Stimulated activated memory B cell treated with anti-CD40 and anti-IgM and Interleukin-4, amounts not matched to agents 10 μg/mL and 1 μg/mL and 100 μg/mL, for 72 hours (primary cell): ENCODE measurements around the gene FERMT1.
"Not testable (repeated sequence)": the region's sequence is repeated elsewhere in the genome, so short reads cannot be mapped to it uniquely, and the experiment has no call there.

Source experiments
- ATAC-seq: fragments of 150-1000 bp; cut with Tn5 transposase; 2 replicates; pipeline ENCODE4 v1.10.0; 2021
- H3K27ac Mint-ChIP-seq: one replicate; pipeline ENCODE4 v1.8.0; 2022; ENCODE audit warnings: mild to moderate bottlenecking, mixed read lengths
- H3K27me3 Mint-ChIP-seq: one replicate; pipeline ENCODE4 v1.8.0; 2022; ENCODE audit warnings: mixed read lengths
- H3K36me3 Mint-ChIP-seq: one replicate; pipeline ENCODE4 v1.8.0; 2022; ENCODE audit warnings: mixed read lengths
- H3K4me1 Mint-ChIP-seq: one replicate; pipeline ENCODE4 v1.8.0; 2022; ENCODE audit warnings: mixed read lengths
- H3K4me3 Mint-ChIP-seq: one replicate; pipeline ENCODE4 v1.8.0; 2022; ENCODE audit warnings: mild to moderate bottlenecking, moderate library complexity, mixed read lengths
- H3K9me3 Mint-ChIP-seq: one replicate; pipeline ENCODE4 v1.8.0; 2022; ENCODE audit warnings: mixed read lengths

The FERMT1 gene

DNA sequence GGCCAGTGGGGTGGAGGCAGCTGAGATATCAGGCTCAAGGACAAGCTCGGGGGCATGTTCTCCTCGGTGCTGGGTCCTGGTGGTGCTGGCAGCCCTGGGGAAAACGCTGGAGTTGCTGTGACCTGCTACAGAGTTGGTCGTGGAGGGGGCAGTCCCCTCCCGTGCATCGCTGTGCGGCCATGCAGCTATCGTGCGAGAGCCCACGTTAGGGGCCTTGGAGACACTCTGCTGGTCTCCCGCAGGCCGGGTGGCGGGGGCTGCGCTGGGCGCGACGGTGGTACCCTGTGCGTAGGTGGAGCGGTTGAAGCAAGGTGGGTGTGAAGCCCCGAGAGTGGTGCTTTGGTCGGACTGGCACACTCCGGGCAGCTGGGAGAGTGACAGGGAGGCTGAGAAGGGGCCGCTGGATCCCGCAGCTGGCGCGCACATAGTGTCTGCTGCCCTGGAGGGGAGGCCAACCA is 81.0 kb downstream of the FERMT1 start:
- no peak overlapping the region for H3K27ac Mint-ChIP-seq
- no peaks in the 10 kb centered on the region for H3K27me3 Mint-ChIP-seq
- no peak for ATAC-seq
- H3K4me3 Mint-ChIP-seq, result no peak overlapping the region
- H3K4me1 Mint-ChIP-seq, result no peaks in the 10 kb centered on the region
- H3K9me3 Mint-ChIP-seq, result no peaks in the 10 kb centered on the region
- peaks cover 54% of the 10 kb centered on the region for H3K36me3 Mint-ChIP-seq

DNA sequence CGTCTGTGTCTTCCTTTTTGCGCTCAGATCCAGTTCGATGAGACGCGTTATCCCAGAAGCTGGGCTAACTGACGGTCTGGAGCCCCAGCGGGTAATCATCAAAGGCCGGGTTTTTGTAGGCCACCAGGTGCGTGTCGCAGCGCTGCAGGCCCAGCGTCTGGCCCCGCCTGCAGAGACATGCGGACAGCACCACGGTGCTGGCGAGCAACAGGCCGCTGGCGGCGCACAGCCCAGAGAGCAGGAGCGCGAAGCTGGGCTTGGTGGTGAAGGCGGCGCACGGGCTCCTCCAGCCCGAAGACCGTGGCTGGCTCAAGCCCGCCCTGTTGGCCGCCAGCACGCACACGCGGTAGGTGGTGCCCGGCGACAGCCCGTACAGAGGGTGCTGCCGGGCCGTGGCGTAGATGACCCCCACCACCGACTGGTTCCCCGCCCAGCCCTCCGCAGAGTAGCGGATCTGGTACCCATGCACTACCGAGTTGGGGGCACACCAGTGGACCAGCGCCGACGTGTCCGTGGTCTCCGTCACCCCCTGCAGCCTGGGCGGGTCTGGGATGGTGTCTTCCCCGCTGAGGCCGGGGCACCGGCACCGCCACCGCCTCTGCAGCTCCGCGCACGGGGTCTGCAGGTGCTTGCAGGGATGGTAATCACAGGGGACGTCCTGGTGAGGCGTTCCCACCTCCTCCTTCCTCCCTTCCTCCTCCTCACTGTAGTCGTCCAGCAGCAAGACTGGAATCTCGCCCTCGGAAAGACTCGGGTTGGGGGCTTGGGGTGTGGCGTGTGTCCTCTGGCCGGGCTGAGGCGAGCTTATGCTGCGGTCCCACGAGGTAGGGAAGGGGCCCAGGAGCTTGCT is 81.6 kb downstream of the FERMT1 start:
- H3K4me3 Mint-ChIP-seq, result no peak overlapping the region
- H3K27me3 Mint-ChIP-seq, result no peaks in the 10 kb centered on the region
- H3K9me3 Mint-ChIP-seq, result no peaks in the 10 kb centered on the region
- peak; percentile 62 for ATAC-seq
- H3K27ac Mint-ChIP-seq, result no peak overlapping the region
- peaks cover 57% of the 10 kb centered on the region for H3K36me3 Mint-ChIP-seq
- H3K4me1 Mint-ChIP-seq, result no peaks in the 10 kb centered on the region

DNA sequence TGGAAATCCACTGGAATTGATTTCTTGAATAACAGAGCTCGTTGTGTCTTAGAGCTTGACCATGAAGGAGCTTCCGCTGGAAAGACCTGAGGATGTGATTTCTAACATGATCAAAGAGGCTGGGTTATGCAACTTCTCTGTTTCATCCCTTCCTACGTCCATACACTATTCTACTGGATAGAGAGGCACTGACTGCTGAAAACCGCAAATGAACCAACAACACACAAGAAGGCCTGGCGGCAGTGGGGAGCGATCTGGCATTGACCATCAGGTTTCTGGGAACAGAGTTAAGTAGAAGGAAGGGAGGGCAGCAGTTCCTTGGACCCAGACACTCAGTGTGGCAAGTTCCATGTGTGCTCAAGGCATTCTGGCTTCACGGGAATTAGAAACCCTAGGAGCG is 82.3 kb downstream of the FERMT1 start:
- Mint-ChIP-seq H3K36me3 (peaks cover 59% of the 10 kb centered on the region), H3K27me3 (no peaks in the 10 kb centered on the region), H3K9me3 (no peaks in the 10 kb centered on the region), H3K4me3 (no peak overlapping the region), H3K4me1 (no peaks in the 10 kb centered on the region), H3K27ac (no peak overlapping the region)
- no peak for ATAC-seq

DNA sequence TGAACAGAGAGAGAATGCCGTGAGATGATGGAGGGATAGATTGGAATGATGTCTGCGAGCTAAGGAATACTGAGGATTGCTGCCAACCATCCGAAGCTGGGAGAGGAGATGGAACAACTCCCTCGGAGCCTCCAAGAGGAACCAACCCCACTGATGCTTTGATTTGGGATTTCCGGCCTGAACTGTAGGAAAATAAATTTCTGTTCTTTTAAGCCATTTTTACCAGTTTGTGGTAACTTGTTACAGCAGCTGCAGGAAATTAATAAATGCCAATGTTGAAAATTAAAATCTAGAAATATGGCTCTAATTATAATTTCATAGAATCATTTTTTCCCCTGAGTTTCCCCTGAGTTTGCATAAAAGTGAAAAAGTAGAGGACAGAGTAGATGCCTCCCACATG is 83.1 kb downstream of the FERMT1 start:
- Mint-ChIP-seq H3K4me1 (peaks cover 1% of the 10 kb centered on the region), H3K9me3 (no peaks in the 10 kb centered on the region), H3K27me3 (no peaks in the 10 kb centered on the region), H3K27ac (no peak overlapping the region), H3K4me3 (no peak overlapping the region), H3K36me3 (peaks cover 62% of the 10 kb centered on the region)
- no peak for ATAC-seq

DNA sequence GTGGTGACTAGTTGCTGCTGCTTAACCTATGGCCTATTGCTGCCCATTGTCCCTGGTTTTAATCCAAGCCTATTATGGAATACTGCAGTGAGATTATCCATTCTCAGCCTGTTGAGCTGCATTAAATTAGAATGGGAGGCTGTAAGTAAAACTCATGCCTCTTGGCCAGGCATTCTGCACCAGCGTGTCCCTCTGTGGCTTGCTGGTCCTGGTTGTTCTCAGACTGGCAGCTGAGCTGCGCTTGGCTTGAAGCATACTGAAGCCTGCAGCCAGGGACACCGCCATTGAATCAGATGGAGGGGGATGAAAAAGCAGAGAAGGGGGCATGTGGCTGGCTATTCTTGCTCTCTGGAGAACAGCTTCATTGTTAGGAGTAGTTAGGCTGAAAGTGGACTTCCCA is 84.6 kb downstream of the FERMT1 start:
- Mint-ChIP-seq H3K27me3 (no peaks in the 10 kb centered on the region), H3K27ac (no peak overlapping the region), H3K4me3 (no peak overlapping the region), H3K4me1 (peaks cover 6% of the 10 kb centered on the region), H3K36me3 (peaks cover 76% of the 10 kb centered on the region), H3K9me3 (no peaks in the 10 kb centered on the region)
- no peak for ATAC-seq

DNA sequence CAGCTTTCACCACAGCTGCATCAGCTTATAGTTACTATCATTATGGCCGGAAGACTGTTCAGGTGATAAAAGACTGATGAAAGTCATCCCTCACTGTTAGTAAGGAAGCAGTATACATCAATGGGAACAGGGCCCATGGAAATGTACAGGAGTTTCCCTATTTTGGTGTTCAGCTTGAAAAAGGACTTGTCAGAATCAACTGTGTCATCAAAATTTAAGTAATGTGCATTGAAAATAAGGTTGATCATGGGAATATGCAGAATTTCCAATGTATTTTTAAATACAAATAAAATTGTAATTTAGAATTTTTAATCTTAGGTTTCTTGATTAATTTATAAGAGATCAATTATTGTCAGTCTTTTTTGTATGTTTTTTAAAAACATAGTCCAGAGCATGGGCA is 85.7 kb downstream of the FERMT1 start:
- peaks cover 6% of the 10 kb centered on the region for H3K4me1 Mint-ChIP-seq
- no peaks in the 10 kb centered on the region for H3K27me3 Mint-ChIP-seq
- H3K36me3 Mint-ChIP-seq, result peaks cover 71% of the 10 kb centered on the region
- no peaks in the 10 kb centered on the region for H3K9me3 Mint-ChIP-seq
- no peak overlapping the region for H3K4me3 Mint-ChIP-seq
- H3K27ac Mint-ChIP-seq, result no peak overlapping the region
- no peak for ATAC-seq

DNA sequence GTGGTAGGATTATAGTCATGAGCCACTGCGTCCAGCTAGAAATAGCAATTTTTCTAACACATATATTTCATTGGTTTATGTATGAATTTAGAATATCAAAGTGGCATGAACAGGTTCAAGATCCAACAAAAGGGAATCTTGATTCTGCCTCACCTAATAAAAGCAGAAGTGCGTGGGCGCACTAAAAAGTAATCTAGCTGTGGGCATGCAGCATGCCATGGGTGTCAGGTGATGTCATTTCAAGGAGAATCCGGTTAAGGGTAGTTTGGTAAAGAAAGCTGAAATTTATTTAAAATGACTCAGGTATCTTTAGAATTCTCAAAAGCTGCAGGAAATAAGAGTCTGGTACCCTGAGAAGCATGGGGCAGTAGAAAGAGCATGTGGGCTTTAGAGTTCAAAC is 86.6 kb downstream of the FERMT1 start:
- Mint-ChIP-seq H3K27ac (no peak overlapping the region), H3K4me1 (peaks cover 6% of the 10 kb centered on the region), H3K36me3 (peaks cover 63% of the 10 kb centered on the region), H3K9me3 (no peaks in the 10 kb centered on the region), H3K27me3 (no peaks in the 10 kb centered on the region), H3K4me3 (no peak overlapping the region)
- ATAC-seq, result no peak

DNA sequence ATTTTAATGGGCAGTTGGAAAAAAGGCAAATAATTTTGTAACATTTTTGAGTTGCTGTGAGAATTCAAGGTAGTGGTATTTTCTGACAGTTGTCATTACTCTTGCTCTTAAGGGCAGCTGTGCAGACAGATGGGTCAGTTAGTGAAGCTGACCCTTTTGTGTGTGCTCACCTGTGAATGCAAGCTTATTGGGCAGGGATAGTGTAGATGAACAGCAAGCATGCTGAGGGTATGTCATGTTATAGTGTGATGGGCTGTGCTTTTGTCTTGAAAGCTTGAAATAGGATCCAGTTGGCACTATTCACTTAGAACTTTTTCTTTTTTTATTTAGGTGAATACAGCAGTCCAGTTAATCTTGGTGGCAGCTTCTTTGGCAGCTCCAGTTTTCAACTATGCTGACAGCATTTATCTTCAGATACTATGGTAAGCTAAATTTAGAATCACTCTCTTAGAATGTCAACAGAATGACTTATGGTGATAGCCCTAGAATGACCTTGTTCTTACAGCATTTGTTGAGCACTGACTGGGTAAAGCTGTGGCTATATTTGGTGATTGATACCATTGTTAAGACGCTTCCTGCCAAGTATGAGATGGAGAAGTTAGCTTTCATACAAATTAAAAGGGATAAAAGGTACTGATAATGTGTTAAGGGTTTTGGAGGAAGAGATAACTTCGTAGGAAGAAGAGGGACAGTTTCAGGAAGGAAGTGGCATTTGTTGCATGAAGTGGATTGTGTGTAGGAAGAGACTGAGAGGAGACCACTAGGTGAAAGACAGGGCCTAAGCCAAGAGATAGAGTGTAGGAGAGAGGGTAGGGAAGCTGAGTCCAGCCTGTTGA is 88.5 kb downstream of the FERMT1 start:
- Mint-ChIP-seq H3K9me3 (no peaks in the 10 kb centered on the region), H3K4me3 (no peak overlapping the region), H3K4me1 (peaks cover 6% of the 10 kb centered on the region), H3K36me3 (peaks cover 52% of the 10 kb centered on the region), H3K27me3 (no peaks in the 10 kb centered on the region), H3K27ac (no peak overlapping the region)
- no peak for ATAC-seq

DNA sequence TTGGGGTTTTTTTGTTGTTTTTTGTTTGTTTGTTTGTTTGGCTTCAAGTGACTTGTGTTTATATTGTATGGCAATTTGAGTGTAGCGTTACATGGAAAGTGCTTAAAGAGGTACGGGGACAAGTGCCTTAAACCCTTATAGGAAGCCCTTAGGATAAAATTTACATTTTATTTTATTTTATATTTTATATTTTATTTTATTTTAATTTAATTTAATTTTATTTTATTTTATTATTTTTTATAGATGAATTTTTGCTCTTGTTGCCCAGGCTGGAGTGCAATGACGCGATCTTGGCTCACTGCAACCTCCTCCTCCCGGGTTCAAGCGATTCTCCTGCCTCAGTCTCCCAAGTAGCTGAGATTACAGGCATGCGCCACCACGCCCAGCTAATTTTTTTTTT is 89.9 kb downstream of the FERMT1 start:
- peaks cover 42% of the 10 kb centered on the region for H3K36me3 Mint-ChIP-seq
- not testable (repeated sequence) for H3K27me3 Mint-ChIP-seq, H3K4me1 Mint-ChIP-seq, ATAC-seq, H3K27ac Mint-ChIP-seq, H3K9me3 Mint-ChIP-seq, H3K4me3 Mint-ChIP-seq

DNA sequence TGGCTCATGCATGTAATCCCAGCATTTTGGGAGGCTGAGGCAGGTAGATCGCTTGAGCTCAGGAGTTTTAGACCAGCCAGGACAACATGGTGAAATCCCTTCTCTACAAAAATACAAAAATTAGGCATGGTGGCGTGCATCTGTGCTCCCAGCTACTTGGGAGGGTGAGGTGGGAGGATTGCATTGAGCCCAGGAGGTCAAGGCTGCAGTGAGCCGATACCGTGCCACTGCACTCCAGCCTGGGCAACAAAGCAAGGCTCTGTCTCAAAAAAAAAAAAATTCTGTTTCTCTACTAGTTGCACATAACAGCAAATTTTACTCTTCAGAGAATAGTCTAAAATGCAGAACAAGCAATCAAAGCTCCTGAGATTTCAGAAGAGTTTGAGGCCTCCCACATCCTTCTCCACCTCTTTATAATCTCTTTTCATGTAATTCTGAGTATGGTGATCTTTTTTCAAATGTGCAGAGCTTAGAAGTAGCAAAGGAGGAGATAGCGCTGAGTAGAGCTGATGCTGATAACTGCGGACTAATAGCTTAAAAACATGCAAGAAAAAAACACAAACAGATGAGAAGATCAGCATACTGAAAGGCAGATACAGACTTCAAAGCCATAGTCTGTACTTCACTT is 92.3 kb downstream of the FERMT1 start:
- Mint-ChIP-seq H3K27ac (no peak overlapping the region), H3K9me3 (no peaks in the 10 kb centered on the region), H3K4me1 (peaks cover 6% of the 10 kb centered on the region), H3K36me3 (peaks cover 33% of the 10 kb centered on the region), H3K4me3 (no peak overlapping the region), H3K27me3 (no peaks in the 10 kb centered on the region)
- no peak for ATAC-seq

DNA sequence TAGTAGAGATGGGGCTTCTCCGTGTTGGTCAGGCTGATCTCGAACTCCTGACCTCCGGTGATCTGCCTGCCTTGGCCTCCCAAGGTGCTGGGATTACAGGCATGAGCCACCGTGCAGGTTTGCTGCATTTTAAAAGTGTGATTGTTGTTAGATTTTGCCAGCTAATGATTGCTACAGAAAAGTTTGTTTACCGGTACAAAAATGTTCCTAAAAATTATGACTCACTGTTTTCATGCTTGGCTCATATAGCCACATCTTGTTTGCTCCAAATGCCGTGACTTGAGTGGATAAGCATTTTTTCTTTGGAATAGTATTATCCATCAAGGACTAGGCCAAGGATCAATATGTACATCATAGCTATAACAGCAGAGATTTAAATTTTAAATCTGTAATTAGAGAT is 93.3 kb downstream of the FERMT1 start:
- Mint-ChIP-seq H3K4me3 (no peak overlapping the region), H3K36me3 (peaks cover 39% of the 10 kb centered on the region), H3K4me1 (peaks cover 2% of the 10 kb centered on the region), H3K27me3 (no peaks in the 10 kb centered on the region), H3K27ac (no peak overlapping the region), H3K9me3 (no peaks in the 10 kb centered on the region)
- no peak for ATAC-seq

DNA sequence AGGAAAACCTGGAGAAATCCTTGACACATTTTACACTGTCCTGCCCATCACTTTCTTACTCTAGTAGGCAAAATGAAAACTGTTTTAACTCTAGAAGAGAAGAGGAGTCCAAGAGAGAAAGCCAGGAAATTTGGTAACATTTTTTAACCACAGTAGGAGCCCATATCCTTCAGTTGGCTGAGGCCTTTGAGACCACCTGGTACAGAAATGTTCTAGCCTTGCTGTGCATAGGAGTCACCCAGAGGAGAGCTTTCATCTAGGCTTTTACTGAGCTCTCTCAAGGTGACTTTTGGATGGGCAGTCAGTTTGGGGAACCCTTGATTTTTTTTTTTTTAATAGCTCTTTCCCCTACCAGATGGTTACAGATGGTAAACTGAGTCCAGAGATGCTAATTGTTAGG is 94.0 kb downstream of the FERMT1 start:
- H3K27ac Mint-ChIP-seq, result no peak overlapping the region
- no peak overlapping the region for H3K4me3 Mint-ChIP-seq
- H3K27me3 Mint-ChIP-seq, result no peaks in the 10 kb centered on the region
- H3K36me3 Mint-ChIP-seq, result peaks cover 39% of the 10 kb centered on the region
- ATAC-seq, result no peak
- peaks cover 3% of the 10 kb centered on the region for H3K9me3 Mint-ChIP-seq
- no peaks in the 10 kb centered on the region for H3K4me1 Mint-ChIP-seq

DNA sequence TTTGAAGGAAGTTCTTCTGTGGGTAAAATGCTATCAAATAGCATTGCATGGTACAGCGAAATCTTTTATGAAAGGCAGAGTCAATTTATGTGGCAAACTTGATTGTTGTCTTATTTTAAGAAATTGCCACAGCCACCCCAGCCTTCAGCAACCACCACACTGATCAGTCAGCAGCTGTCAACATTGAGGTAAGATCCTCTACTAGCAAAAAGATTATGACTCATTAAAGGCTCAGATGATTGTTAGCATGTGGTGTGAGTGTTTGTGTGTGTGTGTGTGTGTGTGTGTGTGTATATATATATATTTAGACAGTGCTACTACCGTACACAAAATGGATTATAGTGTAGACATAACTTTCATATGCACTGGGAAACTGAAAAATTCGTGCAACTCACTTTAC is 96.8 kb downstream of the FERMT1 start:
- no peak overlapping the region for H3K4me3 Mint-ChIP-seq
- H3K4me1 Mint-ChIP-seq, result no peaks in the 10 kb centered on the region
- ATAC-seq, result no peak
- peaks cover 57% of the 10 kb centered on the region for H3K36me3 Mint-ChIP-seq
- no peak overlapping the region for H3K27ac Mint-ChIP-seq
- H3K9me3 Mint-ChIP-seq, result peaks cover 3% of the 10 kb centered on the region
- no peaks in the 10 kb centered on the region for H3K27me3 Mint-ChIP-seq
